HEK293T (cell line): ENCODE measurements around the gene LGALS7B.

Source experiments
- CTCF ChIA-PET: fragments of 350-600 bp; formaldehyde crosslinking; extraction: SDS; loops from one replicate; lab custom pipeline; 2021; ENCODE audit warnings: antibody characterized with exemption, inconsistent platforms; lab: Yijun Ruan, JAX
- POLR2A ChIA-PET: fragments of 350-600 bp; formaldehyde crosslinking; extraction: SDS; loops from one replicate; lab custom pipeline; 2020; ENCODE audit warnings: antibody characterized with exemption, inconsistent platforms; lab: Yijun Ruan, JAX
- DNase-seq: peaks from one replicate; pipeline ENCODE4 v3.0.0; 2012; ENCODE audit warnings: mixed read lengths; ENCODE audit errors: extremely low spot score
- ARNT ChIP-seq: fragments of 450-650 bp; IDR thresholded peaks from 2 replicates; pipeline ENCODE4 v1.6.1; 2017; ENCODE audit warnings: mild to moderate bottlenecking
- FOXM1 ChIP-seq: fragments of 450-650 bp; IDR thresholded peaks from 2 replicates; pipeline ENCODE4 v1.6.1; 2017; ENCODE audit warnings: mild to moderate bottlenecking, borderline replicate concordance
- HDGF ChIP-seq: fragments of 450-650 bp; IDR thresholded peaks from 2 replicates; pipeline ENCODE4 v1.6.1; 2017; ENCODE audit warnings: antibody characterized with exemption, borderline replicate concordance
- LEF1 ChIP-seq: fragments of 450-650 bp; IDR thresholded peaks from 2 replicates; pipeline ENCODE4 v1.6.1; 2017; ENCODE audit warnings: mild to moderate bottlenecking, borderline replicate concordance
- SUZ12 ChIP-seq: fragments of 450-650 bp; IDR thresholded peaks from 2 replicates; pipeline ENCODE4 v1.6.1; 2016; ENCODE audit warnings: mild to moderate bottlenecking

LGALS7B gene

DNA sequence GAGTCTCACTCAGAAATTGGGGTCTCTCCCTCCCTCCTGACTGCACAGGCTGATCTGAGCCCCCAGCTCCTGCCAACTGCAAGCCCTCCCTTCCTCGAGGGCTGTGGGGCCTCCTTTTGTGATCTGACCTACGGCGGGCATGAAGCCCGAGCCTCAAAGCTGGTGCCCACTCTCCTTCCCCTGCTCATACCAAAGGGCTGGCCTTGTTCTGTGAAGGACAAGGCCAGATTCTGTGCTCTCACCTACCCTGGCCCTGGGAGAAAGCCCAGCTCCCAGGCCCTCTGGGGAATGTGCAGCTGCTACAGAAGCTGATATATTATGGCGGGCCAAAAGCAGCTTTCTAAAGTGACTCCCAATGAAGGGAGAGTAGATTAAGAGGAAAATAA is 51.6 kb downstream of the LGALS7B start:
- TF ChIP-seq LEF1: no peak
- no peak for TF ChIP-seq FOXM1
- TF ChIP-seq SUZ12: no peak
- TF ChIP-seq HDGF: no peak
- no peak for TF ChIP-seq ARNT
- ChIA-PET CTCF (no interaction called here), POLR2A (interaction anchor here (2.2 kb wide), 1 partner anchor 9 kb away, joined by 7 read pairs; the partner anchor contains the start of gene ECH1)
- no peak for DNase-seq
